Activated T-cell treated with anti-CD3 and anti-CD28 coated beads, Interleukin-2, amount 50 U/mL, for 1 hour (primary cell): ENCODE measurements around the gene PNISR.

Experiments
- DNase-seq: peaks from one replicate; pipeline ENCODE4 v3.0.0-alpha.2; 2020

PNISR gene

DNA sequence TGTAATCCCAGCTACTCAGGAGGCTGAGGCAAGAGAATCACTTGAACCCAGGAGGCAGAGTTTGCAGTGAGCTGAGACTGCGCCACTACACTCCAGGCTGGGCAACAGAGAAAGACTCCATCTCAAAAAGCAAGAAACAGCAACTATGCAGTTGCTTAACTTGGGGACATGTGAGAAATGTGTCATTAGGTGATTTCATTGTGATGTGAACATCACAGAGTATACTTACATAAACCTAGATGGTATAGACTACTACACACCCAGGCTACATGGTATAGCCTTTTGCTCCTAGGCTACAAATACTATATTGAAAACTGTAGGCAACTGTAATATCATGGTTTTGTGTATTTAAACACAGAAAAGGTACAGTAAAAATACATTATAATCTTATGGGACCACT, 27.8 kb downstream of the PNISR start:
- DNase-seq, result no peak

DNA sequence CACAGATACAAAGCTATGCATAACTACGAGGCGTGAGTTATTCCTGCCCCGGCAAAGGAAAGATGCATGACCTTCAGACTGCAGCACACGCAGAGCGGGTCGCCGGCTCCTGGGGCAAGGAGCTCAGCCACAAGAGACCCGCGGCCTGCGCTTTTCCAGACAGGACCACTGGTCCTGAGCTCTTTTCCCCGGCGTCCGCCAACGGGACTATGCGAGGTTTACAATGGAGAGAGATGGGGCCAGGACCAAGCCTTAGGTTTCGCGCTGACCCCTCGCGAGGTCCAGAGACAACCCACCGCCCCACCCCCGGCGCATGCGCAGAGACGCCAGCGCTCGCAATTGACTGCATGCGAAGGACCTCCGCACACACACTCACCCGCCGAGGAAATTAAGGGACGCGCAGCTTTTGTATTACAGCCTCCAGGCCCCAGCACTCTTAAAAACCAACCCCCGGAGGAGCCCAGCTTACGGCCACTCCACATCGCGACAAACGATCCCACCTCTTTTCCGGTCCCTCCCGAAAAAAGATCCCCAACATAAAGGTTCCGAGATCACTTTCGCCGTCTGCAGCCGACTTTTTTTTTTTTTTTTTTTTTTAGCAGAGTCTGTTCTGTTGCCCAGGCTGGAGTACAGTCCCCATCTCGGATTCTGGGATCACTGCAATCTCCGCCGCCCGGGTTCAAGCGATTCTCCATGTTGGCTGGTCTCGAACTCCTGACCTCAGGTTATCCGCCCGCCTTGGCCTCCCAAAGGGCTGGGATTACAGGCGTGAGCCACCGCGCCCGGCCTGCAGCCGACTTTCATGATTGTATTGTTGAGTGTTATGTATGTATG, 31.2 kb downstream of the PNISR start, which contains the start of gene COQ3:
Gene COQ3, minus strand, starts transcription at position 498 of the 834 bp plus-strand sequence. Its CDS starts 16 bp downstream, at position 482.
- DNase-seq, result peak; percentile 70

DNA sequence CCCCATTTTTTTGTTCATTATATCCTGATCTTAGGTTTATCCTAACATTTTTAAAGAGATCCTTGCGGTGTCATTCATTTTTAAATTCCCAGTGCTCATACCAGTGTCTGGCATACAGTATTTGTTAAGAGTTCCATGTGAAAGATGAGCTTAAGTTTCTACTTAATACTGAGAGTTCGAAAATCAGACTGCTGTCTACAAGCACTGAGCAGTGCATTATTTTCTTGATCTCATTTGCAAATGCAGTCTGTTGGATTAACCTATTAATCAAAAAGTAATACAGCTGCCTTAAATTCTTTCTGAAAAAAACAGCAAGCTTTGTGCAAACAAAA, 31.8 kb downstream of the PNISR start:
- DNase-seq, result no peak

DNA sequence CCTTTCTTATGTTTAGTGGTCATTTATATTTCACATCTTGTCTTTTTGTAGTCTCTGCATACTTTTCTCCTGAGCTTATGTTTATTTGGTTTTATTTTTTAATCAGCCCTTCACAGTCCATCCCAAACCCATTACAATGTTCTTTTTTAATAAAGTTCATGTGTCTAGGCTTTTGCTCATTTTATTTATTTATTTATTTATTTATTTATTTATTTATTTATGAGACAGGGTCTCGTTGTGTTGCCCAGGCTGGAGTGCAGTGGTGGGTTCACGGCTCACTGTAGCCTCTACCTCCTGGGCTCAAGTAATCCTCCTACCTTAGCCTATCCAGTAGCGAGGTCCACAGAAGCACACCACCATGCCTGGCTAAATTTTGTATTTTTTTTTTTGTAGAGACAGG, 34.2 kb downstream of the PNISR start:
- no peak for DNase-seq

DNA sequence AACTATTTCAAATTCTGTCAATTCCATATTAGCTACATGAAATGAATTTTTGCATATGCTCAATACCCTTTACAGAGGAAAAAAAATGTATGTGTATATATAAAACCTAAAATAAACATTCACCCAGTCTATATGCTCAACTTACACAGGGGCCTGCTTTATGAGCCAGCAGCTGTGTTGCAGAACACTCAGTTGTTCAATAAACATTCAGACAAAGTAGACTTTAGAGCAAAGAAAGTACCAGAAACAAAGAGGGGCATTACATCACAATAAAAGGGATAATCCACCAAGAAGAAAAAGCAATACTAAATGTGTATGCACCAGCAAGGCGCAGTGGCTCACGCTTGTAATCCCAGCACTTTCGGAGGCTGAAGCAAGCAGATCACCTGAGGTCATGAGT, 40.6 kb downstream of the PNISR start:
- DNase-seq, result no peak

DNA sequence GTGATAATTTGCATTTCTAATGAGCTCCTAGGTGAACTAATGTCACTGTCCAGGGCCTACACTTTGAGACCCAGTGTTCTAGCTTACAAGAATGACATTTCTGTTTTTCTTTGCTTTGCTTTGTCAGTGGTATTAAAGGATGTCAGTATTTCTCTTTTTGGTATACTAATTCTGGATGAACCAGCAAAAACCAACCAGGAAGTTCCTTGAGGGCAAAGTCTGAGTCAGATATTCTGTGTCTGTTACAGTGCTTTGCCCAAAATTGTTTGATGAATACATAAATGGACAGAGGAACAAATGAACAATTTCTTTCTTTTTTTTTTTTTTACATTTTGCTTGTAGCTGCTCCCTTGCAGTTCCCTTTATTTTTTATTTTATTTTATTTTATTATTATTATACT, 46.5 kb downstream of the PNISR start:
- no peak for DNase-seq

DNA sequence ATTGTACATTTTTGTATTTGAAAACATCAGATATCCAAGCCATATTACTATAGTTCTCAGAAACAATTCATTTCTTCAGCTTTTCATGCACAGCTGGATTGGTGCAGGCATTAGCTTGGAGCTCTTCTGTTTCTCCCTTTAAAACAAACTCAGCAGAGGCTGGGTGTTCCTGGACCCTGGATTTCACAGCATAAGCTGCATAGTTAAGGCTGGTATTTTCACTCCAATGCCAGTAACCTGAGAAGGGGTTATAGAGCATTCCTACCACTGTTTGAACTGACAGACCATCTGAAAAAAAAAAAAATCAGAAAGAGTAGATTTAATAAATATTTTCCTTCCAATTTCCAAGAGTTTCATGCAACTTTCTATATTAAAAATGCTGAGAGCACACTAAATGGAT, 55.6 kb downstream of the PNISR start:
- no peak for DNase-seq

DNA sequence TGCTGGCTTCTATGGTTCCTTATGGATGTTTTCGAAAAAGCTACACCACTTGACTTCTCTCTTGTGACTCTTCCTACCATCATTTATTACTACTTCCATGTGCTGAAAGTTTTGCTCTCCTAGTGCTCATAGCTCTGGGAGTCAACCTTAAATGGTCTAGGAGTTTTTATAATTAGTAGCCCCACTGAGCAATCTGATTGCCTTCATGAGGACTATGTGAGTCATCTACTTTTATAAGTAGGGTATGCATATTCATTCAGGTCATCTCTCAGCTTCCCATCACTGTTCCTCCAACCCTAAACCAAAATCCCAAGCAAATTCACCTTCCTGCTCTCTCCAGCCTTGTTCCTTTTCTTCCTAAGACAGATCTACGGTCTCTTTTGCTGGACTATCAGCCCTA, 58.3 kb downstream of the PNISR start:
- no peak for DNase-seq

DNA sequence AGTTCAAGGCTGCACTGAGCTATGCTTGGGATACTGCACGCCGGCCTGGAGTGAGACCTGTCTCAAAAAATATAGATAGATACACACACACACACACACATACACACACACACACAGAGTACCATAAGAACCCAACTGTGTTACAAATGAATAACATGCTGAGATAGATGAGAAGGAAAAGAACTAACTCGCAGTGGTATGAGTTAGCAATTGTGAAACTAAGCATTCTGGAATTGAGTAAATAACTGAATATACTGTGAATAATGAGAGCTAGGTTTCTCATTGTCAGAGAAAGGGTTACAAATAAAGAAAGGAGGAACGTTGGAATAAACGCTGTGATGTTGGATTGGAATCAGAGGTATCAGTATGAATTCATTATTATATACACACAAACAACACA, 61.1 kb downstream of the PNISR start:
- DNase-seq, result no peak

DNA sequence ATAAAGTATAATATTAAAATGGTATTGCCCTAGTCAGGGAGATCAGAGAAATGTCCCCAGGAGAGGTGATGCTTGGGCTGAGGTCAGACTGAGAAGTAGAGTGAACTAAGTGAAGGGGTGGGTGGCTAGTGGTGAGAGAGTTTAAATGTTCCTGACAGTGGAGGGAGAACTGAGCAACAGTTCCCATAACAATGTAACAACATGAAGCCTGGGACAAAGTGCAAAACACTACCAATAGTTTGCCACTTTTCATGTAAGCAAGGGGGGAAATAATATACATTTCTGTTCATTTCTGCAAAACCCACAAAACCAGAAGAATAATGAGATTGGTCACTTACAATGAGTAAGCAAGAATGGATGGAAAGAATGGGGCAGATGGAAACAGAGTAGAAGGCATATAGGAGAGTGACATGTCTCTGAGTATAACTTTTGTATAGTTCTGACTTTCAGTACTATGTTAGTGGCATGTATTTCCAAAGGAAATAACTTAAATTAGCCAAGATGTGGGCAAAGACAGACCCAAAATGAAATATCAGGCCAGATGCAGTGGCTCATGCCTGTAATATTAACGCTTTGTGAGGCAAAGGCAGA, 62.3 kb downstream of the PNISR start:
- no peak for DNase-seq

DNA sequence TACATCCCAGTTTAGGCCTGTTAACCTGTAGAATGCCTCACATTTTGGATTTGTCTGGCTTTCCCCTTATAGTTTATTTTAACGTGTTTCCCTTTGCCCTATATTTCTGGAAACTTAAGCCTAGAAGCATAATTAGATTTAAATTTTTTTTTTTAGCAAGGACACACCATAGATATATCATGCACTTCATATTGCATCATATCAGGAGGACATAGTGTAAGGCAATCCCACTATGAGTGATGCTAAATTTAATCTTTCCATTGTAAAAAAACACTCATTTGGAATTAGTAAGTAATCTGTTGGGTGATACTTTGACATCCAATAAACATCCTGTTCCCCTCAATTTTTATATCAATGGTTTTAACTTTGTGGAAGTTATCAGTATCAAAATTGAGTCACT, 65.3 kb downstream of the PNISR start:
- DNase-seq, result no peak

DNA sequence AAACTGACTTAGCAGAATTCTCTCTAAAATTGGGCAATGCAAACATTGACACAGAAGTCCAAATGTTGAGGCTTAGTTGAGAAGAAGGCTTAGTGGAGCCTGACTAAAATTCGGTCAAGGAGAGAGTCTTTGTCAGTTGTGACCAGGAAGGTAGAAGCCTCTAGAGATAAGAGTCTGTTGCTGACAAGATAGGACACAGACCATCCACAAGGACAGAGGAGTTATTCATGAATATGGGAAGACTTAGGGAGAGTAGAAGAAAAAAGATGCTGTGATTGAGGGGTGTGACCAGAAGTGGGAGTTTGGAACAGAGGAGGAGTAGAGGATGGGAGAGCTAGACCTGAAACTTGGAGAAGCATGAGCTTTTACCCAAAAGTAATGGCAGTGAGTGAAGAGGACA, 68.5 kb downstream of the PNISR start:
- no peak for DNase-seq

DNA sequence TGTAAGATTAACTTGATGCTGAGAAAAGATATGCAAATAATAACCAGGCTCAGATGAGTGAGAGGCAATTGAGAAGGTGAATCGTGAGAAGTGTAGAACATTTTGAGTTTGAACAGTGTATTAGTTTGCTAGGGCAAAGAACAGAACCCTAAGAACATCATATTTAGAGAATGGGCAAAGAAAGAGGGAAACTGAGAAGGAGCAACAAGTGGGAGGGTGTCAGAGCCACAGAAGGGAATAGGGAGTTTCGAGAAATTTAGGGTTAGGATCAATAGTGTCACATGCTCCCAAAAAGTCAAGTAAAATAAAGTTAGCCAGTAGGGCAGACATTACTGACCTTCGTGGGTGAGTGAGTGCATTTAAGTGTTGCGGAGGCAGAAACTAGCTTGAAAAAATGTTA, 70.1 kb downstream of the PNISR start:
- no peak for DNase-seq

DNA sequence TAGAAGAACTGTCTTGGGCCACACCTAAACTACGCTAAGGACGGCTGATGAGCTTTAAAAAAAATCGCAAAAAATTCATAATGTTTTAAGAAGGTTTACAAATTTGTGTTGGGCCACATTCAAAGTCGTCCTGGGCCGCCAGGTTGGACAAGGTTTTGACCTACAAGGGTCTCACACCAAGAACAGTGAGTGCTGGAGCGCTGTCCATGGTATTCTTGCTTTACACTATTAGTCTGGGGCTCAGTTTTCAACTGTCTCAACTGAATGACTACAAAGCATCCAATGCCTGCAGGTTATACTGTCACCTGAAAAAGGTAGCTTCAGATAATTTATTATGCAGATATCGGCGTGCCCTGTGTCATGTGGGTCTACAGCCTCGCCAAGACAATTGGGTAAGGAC, 72.0 kb downstream of the PNISR start:
- DNase-seq, result no peak

DNA sequence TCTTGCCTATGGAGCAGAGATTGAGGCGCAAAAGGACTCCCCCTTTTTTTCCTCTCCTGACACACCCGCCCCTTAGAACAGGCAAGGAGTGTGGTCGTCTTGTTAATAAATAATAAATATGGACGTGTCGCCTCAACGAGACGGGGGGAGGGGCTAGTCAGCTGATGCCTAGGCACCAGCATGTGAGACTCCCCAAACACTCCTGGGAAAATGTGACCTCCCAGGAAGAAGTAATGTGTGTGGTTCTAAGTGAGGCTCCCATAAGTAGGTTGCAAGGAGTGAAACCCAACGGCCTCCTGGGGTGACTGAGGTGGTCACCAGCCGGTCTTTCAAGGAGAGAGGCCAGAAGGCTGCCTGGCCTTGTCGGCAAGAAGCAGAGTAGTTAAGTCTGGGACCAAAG, 74.5 kb downstream of the PNISR start:
- DNase-seq, result no peak

DNA sequence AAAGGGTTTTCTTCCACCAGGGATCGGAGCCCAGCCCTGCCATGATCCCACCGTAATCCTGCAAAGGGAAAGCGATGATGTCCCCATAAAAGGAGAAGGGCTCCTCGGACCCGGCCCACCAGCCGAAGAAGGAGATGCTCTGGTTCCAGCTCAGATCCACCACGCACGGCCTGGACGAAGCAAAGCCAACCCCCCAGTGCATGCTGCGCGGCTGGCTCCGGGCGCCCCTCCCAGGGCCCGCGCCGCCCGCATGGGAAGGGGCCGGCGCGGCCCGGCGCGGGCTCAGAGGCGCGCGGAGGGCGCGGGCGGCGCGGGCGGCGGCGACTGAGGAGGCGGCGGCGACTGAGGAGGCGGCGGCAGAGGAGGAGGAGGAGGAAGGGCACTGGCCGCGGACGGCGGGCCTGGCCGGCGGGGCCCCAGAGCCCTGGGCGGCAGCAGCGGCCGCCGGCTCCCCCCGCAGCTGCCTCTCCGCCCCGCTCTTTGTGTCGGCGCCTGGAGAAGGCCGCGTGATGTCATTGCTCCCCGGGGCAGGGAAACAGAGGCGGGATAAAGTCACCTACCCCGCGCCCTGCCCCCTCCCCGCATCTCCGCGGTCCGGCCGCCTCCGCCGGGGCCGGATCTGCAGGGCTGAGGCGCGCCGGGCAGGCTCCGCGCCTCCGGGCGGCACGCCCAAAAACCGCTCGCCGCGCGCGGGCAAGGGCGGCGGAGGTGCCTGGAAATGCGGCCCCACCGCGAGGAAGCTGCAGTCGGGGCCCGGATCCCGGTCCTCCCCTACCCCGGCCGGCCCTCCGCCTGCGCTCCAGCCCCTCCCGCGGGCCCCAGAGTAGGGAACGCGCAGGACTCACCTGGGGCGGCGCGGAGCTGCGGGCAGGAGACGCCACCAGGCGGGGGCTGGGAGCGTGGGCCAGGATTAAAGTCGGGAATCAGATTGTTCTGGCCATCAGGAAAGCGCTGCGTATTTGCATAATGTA, 75.7 kb downstream of the PNISR start, which contains the start of gene FAXC:
Gene FAXC, minus strand, starts transcription at position 504 of the 971 bp plus-strand sequence. Its CDS starts 302 bp downstream, at position 202.
- DNase-seq, result no peak

DNA sequence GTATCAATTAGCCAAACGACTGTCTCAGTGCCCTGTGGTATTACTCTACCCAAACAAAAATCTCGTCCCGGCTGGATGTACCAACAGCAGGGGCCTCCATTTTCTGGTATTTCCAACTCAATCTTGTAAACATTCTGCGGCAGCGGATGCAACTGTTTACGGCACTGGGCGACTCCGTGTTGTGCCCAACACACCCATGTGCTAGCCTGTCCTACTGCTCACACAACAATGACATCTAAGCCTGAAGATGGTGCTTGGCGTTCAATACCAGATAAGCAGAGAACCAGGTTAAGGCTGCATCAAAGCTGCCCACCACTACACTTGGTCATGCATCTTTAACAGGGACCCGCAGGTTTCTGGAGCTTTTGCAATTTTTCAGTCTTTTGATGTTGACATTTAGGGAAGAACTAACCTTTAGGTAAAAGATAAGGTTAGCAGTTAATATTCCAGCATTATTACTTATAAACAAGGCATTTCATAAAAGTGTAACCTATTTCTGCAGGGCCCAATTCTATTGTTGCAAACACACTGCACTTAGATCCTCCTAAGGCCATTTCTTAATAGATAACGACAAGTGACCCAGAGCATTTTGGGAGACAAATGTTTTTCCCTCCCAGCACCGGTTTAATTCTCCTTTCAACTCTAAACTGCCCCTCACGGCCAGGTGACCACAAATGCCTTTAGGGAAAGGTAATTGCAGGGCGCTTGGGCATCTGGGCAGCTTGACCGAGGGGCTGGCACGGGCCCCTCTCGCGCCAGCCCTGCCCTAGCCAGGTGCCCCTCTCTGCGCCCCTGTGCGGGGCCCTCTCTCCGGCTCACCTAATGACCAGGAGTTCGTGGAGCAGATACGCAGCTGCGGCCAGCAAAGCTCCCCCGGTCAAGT, 76.6 kb downstream of the PNISR start:
- no peak for DNase-seq
